HL-60 (cell line): ENCODE data around the gene TMPRSS3.

Experiments used
- DNase-seq, 2 experiments: peaks; one replicate each; pipeline ENCODE4 v3.0.0-alpha.2; 2010 to 2020; ENCODE audit warnings: low read depth in 1 of 2, low spot score in 1 of 2
- H3K27ac ChIP-seq: fragments of 250-450 bp; sonication (Bioruptor Pico); replicated peaks from 2 replicates; pipeline ENCODE4 v1.5.1; 2020; ENCODE audit warnings: mild to moderate bottlenecking, moderate library complexity
- H3K27me3 ChIP-seq: fragments of 250-450 bp; sonication (Bioruptor Pico); 2 replicates; pipeline ENCODE4 v1.5.1; 2021; ENCODE audit warnings: mild to moderate bottlenecking, moderate library complexity; ENCODE audit not compliant: insufficient read depth, poor library complexity, severe bottlenecking
- H3K4me3 ChIP-seq: replicated peaks from 2 replicates; pipeline ENCODE4 v1.5.1; 2011; ENCODE audit warnings: mild to moderate bottlenecking, control low read depth, low read length; ENCODE audit not compliant: insufficient read depth
- CTCF ChIP-seq: IDR thresholded peaks from one replicate; pipeline ENCODE4 v1.5.1; 2011; ENCODE audit warnings: low read length, control low read depth, inconsistent platforms; ENCODE audit not compliant: insufficient read depth
- GABPA ChIP-seq: IDR thresholded peaks from 2 replicates; pipeline ENCODE4 v1.6.1; 2012; ENCODE audit warnings: low read depth
- POLR2AphosphoS5 ChIP-seq: IDR thresholded peaks from 2 replicates; pipeline ENCODE4 v1.6.1; 2012; ENCODE audit warnings: low read depth
- SPI1 ChIP-seq: IDR thresholded peaks from 2 replicates; pipeline ENCODE4 v1.6.1; 2012; ENCODE audit warnings: low read depth, mild to moderate bottlenecking, borderline replicate concordance
- TF ChIP-seq, protein P1 (sequence below): IDR thresholded peaks from 2 replicates; pipeline ENCODE4 v1.6.1; 2012; ENCODE audit warnings: low read depth; ENCODE audit not compliant: insufficient replicate concordance

Gene TMPRSS3

GRCh38 chr21:42440187-42440792 is 44.4 kb upstream of the TMPRSS3 start:
- Histone ChIP-seq H3K27ac (no peak overlapping the region), H3K4me3 (no peak overlapping the region), H3K27me3 (no peaks in the 10 kb centered on the region)
- DNase-seq: no peak
- TF ChIP-seq GABPA (no peak), POLR2AphosphoS5 (no peak), SPI1 (no peak), CTCF (no peak)
- TF ChIP-seq, protein P1, sequence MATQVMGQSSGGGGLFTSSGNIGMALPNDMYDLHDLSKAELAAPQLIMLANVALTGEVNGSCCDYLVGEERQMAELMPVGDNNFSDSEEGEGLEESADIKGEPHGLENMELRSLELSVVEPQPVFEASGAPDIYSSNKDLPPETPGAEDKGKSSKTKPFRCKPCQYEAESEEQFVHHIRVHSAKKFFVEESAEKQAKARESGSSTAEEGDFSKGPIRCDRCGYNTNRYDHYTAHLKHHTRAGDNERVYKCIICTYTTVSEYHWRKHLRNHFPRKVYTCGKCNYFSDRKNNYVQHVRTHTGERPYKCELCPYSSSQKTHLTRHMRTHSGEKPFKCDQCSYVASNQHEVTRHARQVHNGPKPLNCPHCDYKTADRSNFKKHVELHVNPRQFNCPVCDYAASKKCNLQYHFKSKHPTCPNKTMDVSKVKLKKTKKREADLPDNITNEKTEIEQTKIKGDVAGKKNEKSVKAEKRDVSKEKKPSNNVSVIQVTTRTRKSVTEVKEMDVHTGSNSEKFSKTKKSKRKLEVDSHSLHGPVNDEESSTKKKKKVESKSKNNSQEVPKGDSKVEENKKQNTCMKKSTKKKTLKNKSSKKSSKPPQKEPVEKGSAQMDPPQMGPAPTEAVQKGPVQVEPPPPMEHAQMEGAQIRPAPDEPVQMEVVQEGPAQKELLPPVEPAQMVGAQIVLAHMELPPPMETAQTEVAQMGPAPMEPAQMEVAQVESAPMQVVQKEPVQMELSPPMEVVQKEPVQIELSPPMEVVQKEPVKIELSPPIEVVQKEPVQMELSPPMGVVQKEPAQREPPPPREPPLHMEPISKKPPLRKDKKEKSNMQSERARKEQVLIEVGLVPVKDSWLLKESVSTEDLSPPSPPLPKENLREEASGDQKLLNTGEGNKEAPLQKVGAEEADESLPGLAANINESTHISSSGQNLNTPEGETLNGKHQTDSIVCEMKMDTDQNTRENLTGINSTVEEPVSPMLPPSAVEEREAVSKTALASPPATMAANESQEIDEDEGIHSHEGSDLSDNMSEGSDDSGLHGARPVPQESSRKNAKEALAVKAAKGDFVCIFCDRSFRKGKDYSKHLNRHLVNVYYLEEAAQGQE: no peak

- Histone ChIP-seq H3K27me3 (no peaks in the 10 kb centered on the region), H3K27ac (no peak overlapping the region), H3K4me3 (no peak overlapping the region)
- no peak for TF ChIP-seq POLR2AphosphoS5
- no peak for TF ChIP-seq SPI1
- TF ChIP-seq, protein P1: no peak
- TF ChIP-seq CTCF: no peak
- no peak for TF ChIP-seq GABPA
- DNase-seq: no peak
Observed at GRCh38 chr21:42439284-42440186, 43.7 kb upstream of the TMPRSS3 start.

DNA sequence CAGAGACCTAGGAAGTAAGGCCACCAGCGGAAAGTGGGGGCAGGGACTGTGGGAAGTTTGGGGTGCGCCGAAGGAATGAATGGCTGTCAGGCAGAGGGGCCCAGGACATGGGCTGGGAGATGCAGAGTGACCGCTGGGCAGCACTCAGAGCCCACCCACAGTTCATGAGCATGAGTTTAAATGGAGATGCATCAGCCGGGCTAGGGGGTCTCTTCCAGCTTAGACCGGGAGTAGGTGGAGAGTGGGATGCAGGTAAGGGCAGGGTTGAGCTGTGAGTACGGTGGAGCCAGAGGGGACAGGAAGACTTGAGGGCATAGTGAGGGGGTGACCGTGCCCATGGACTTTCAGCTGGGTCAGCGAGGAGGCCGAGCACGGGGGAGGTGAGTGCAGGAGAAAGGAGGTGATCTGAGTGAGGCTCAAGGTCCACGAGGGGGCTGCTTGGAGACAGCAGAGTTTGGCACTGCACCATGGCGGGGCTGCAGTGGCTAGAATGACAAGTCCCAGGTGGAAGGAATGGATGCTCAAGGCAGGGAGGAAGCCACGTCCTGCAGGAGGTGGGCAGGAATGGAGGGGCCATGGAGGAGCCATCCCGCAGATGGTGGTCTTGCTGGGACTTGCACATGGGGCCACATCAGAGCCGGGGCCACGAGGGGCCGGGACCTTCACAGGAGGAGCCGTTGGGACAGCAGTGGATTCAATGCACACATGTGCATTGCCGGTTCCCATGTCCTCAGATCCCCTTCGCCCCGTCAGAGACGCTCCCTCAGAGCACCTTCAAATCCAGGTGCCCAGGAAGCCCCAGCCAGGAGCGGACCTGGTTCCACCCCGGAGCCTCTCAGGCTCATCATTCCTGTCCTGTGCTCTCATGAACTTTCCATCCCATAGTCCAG is 42.7 kb upstream of the TMPRSS3 start:
- TF ChIP-seq, protein P1: no peak
- no peak for TF ChIP-seq GABPA
- no peak for TF ChIP-seq POLR2AphosphoS5
- no peak for TF ChIP-seq SPI1
- no peak for TF ChIP-seq CTCF
- Histone ChIP-seq H3K27me3 (no peaks in the 10 kb centered on the region), H3K27ac (no peak overlapping the region), H3K4me3 (no peak overlapping the region)
- no peak for DNase-seq
